Heart right ventricle (tissue), 16 donors: ENCODE results near the gene NRN1L. TPM values are rescaled to one million over a fixed set of nuclear protein-coding genes. Genes with fewer than 3 reads are reported as not detected.

Experiments
- ATAC-seq, 8 donors: fragments of 200-7000 bp; cut with Tn5 transposase; one replicate each; pipeline ENCODE4 v1.9.1; 2020; ENCODE audit warnings: mild to moderate bottlenecking in 8 of 8, moderate library complexity in 8 of 8, moderate number of reproducible peaks in 1 of 8
- DNase-seq, 2 donors: peaks; one replicate each; pipeline ENCODE4 v3.0.0-alpha.2; 2020
- H3K27ac ChIP-seq, 10 donors: fragments of 200-600 bp; sonication (generic) in 2 of 10; one replicate each; pipeline versions ENCODE4 v1.5.0 to v1.8.0; 2020 to 2022; ENCODE audit warnings: mild to moderate bottlenecking in 3 of 10
- H3K27me3 ChIP-seq, 7 donors: fragments of 200-600 bp; one replicate each; pipeline ENCODE4 v1.8.0; 2021 to 2022; ENCODE audit warnings: mild to moderate bottlenecking in 2 of 7
- H3K36me3 ChIP-seq, 9 donors: fragments of 200-600 bp; sonication (generic) in 1 of 9; one replicate each; pipeline versions ENCODE4 v1.5.0 to v1.8.0; 2020 to 2022; ENCODE audit warnings: mild to moderate bottlenecking in 2 of 9
- H3K4me1 ChIP-seq, 9 donors: fragments of 200-600 bp; sonication (generic) in 1 of 9; one replicate each; pipeline versions ENCODE4 v1.5.0 to v1.8.0; 2020 to 2022; ENCODE audit warnings: mild to moderate bottlenecking in 4 of 9
- H3K4me3 ChIP-seq, 10 donors: fragments of 200-600 bp; sonication (generic) in 2 of 10; one replicate each; pipeline versions ENCODE4 v1.5.0 to v1.8.0; 2020 to 2022; ENCODE audit warnings: mild to moderate bottlenecking in 7 of 10, moderate library complexity in 2 of 10
- H3K9me3 ChIP-seq, 11 donors: fragments of 200-600 bp in 10 of 11; sonication (generic) in 2 of 11; one replicate each; pipeline versions ENCODE4 v1.5.0 to v1.8.0; 2013 to 2022; ENCODE audit warnings: mild to moderate bottlenecking in 2 of 11, control low read depth in 1 of 11, moderate library complexity in 1 of 11
- WGBS, 2 donors: extraction: QIAGEN DNeasy Blood & Tissue Kit; methylation state at CpG; one replicate each; pipeline ENCODE4 v1.1.7; 2013; ENCODE audit warnings: inconsistent platforms in 1 of 2; 5-methylcytosine and 5-hydroxymethylcytosine counted together
- intact Hi-C, 10 donors: fragments of 100-400 bp; cut with DNase I; formaldehyde crosslinking; loops; one replicate each; pipeline versions ENCODE4 v1.11.1 to v1.14.2; 2022
- polyA plus RNA-seq, 2 donors: library from polyadenylated mRNA; stranded (reverse); fragments of 200-250 nt; gene quantifications; one replicate each; pipeline ENCODE4 v1.2.3, GENCODE V29; 2013
- total RNA-seq, 10 donors: library from RNA; stranded (reverse); fragmentation: NEBNext Ultra II Directional in 3 of 10; extraction: Animal tissue kit (Norgen Biotek cat#: 25700) in 3 of 10; gene quantifications; one replicate each; pipeline versions ENCODE4 v1.2.1 to v1.2.4, GENCODE V29; 2021 to 2023
- TF ChIP-seq, protein P1 (sequence below), 9 donors: fragments of 200-600 bp; sonication (generic) in 2 of 9; IDR thresholded peaks; one replicate each; pipeline versions ENCODE4 v1.5.0 to v1.8.0; 2021 to 2022; ENCODE audit warnings: antibody characterized with exemption in 9 of 9, mild to moderate bottlenecking in 5 of 9, moderate library complexity in 1 of 9
- donor health status: Arrhythmogenic right ventricular cardiomyopathy.
- donor health status: ischemic (EF 13 %, LVEDD 7.1; RV severe dilation, severe dysfunction).
- donor health status: healthy with polysubstance abuse.
- donor health status: DM: no; HTN: yes; CAD: no.
- donor health status: DM: no; HTN: no; CAD: no.
- donor health status: ischemic (EF 25% LVEDD 6.9; RV normal size, moderate dysfunction).
- donor health status: ischemic (EF 25% LVEDD 5.7; RV mildly dilated, moderate dysfunction).
- donor health status: healthy.
- donor health status: DM: yes; HTN: yes; CAD: no.
- donor health status: Ischemic cardiomyopathy.
- donor health status: ischemic (EF 35%, LVEDD 5.7; RV mildly dilated, moderate dysfunction).
- donor health status: nonischemic (EF 11% LVEDD 7.7; RV severe dilation, severe dysfunction).
- donor health status: DM: yes; HTN: yes; CAD: no.
- donor health status: PGD.
- donor health status: ischemic (EF 29% LVEDD 5.4; RV normal size, mild dysfunction).
- donor health status: nonischemic (EF 23%, LVEDD 6.1; RV moderate dilation, normal function).

The NRN1L gene
- total and polyA plus RNA-seq, 12 donors = 1.1 to 4.0 (median 1.7) TPM; not detected in 4

DNA sequence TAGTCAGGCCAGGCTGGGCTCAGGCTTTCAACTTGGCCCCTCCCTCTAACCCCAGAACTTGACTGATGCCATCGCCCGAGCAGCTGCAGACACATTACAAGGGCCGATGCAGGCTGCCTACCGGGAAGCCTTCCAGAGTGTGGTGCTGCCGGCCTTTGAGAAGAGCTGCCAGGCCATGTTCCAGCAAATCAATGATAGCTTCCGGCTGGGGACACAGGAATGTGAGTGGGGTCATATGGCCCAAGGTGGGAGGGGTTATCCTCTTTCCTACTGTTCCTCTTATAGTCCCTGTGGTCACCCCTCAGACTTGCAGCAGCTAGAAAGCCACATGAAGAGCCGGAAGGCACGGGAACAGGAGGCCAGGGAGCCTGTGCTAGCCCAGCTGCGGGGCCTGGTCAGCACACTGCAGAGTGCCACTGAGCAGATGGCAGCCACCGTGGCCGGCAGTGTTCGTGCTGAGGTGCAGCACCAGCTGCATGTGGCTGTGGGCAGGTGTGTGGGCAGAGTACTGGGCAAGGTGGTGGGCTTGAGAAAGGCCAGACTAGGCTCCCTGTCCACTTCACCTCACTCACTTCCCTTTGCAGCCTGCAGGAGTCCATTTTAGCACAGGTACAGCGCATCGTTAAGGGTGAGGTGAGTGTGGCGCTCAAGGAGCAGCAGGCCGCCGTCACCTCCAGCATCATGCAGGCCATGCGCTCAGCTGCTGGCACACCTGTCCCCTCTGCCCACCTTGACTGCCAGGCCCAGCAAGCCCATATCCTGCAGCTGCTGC, 2.1 kb upstream of the NRN1L start:
- no peaks in the 10 kb centered on the region for H3K9me3 ChIP-seq
- H3K27me3 ChIP-seq = no peaks in the 10 kb centered on the region
- H3K4me1 ChIP-seq = peaks cover 19 to 55% (median 25%) of the 10 kb centered on the region in 9 donors
- 52 to 65% methylated on average over 18 of the region's 18 CpGs for WGBS, 2 donors
- H3K4me3 ChIP-seq = no peak overlapping the region
- H3K36me3 ChIP-seq = peaks cover 6 to 94% (median 65%) of the 10 kb centered on the region in 9 donors
- intact Hi-C loops = loop anchor here in 9 of 10 donors (2.0 to 5.0 kb wide), 5 partner anchors 35 to 160 kb away; partner anchors contain the start of genes DDX28 (in 1 of the 9) and DUS2 (in 1 of the 9)
- TF ChIP-seq, protein P1, sequence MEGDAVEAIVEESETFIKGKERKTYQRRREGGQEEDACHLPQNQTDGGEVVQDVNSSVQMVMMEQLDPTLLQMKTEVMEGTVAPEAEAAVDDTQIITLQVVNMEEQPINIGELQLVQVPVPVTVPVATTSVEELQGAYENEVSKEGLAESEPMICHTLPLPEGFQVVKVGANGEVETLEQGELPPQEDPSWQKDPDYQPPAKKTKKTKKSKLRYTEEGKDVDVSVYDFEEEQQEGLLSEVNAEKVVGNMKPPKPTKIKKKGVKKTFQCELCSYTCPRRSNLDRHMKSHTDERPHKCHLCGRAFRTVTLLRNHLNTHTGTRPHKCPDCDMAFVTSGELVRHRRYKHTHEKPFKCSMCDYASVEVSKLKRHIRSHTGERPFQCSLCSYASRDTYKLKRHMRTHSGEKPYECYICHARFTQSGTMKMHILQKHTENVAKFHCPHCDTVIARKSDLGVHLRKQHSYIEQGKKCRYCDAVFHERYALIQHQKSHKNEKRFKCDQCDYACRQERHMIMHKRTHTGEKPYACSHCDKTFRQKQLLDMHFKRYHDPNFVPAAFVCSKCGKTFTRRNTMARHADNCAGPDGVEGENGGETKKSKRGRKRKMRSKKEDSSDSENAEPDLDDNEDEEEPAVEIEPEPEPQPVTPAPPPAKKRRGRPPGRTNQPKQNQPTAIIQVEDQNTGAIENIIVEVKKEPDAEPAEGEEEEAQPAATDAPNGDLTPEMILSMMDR (IDR thresholded peaks at IDR 0.05) = peak in 4 of 9 donors; percentile 15 to 33 (median 28)
- ATAC-seq (peak; percentile 43 to 82 (median 74)), DNase-seq (peak; percentile 64 to 78)
- H3K27ac ChIP-seq = peak overlapping the region; percentile 44 to 92 (median 88)

DNA sequence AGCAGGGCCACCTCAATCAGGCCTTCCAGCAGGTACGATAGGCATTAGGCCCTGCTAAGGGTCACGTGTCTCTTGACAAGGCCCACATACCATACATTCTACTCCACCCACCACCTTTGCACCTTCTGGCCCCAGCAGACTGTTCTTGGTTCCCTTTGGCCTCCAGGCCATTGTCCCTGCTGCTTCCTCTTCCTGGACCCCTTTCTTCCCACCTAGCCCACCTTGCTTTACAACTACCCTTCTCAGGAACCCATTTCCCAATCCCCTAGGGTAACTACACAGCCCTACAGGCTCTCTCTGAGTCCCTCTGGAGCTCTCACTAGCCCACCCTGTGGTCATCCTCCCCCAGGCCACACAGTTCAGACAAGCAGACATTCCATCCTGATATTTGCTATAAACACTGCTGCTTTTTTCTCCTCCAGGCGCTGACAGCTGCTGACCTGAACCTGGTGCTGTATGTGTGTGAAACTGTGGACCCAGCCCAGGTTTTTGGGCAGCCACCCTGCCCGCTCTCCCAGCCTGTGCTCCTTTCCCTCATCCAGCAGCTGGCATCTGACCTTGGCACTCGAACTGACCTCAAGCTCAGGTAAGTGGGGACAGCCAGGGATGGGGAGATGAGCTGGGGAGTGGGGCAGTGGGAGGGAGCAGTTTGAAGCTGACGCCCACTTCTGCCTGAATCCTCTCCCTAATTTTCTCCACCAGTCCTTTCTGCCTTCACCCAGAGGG, 1.4 kb upstream of the NRN1L start:
- H3K27me3 ChIP-seq = no peaks in the 10 kb centered on the region
- TF ChIP-seq, protein P1 (IDR thresholded peaks at IDR 0.05) = peak in 1 of 9 donors; percentile 76
- intact Hi-C loops = loop anchor here in 9 of 10 donors (2.0 to 5.0 kb wide), 5 partner anchors 34 to 159 kb away; partner anchors contain the start of genes DDX28 (in 1 of the 9) and DUS2 (in 1 of the 9)
- no peak for DNase-seq
- peaks cover 19 to 55% (median 25%) of the 10 kb centered on the region in 9 donors for H3K4me1 ChIP-seq
- H3K4me3 ChIP-seq = no peak overlapping the region
- H3K27ac ChIP-seq = peak overlapping the region in 9 of 10 donors; percentile 66 to 91 (median 88)
- H3K9me3 ChIP-seq = no peaks in the 10 kb centered on the region
- H3K36me3 ChIP-seq = peaks cover under 1 to 86% (median 58%) of the 10 kb centered on the region in 9 donors
- WGBS, 2 donors = 71 to 79% methylated on average over 6 of the region's 6 CpGs
- no peak for ATAC-seq

DNA sequence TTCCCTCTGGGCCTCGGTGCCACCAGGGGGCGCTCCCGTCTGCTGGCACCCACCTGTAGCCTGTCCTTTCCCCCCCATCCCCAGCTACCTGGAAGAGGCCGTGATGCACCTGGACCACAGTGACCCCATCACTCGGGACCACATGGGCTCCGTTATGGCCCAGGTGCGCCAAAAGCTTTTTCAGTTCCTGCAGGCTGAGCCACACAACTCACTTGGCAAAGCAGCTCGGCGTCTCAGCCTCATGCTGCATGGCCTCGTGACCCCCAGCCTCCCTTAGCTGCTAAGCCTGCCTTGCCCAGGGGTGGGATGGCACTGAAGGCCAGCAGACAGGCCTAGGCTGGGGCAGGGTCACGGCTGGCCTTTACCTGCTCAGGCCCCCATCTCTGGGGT, 818 bp upstream of the NRN1L start:
- peak in 7 of 8 donors; percentile 27 to 75 (median 48) for ATAC-seq
- Histone ChIP-seq H3K36me3 (peaks cover 0 to 81% (median 52%) of the 10 kb centered on the region in 9 donors), H3K4me3 (no peak overlapping the region), H3K27me3 (no peaks in the 10 kb centered on the region), H3K9me3 (no peaks in the 10 kb centered on the region), H3K27ac (peak overlapping the region in 7 of 10 donors; percentile 18 to 91 (median 80)), H3K4me1 (peaks cover 19 to 55% (median 25%) of the 10 kb centered on the region in 9 donors)
- TF ChIP-seq, protein P1 (IDR thresholded peaks at IDR 0.05) = peak; percentile 17 to 91 (median 87)
- intact Hi-C loops = loop anchor here in 9 of 10 donors (2.0 to 5.0 kb wide), 6 partner anchors 33 to 159 kb away; partner anchors contain the start of genes DDX28 (in 1 of the 9) and DUS2 (in 1 of the 9)
- peak; percentile 36 to 70 for DNase-seq
- 60 to 67% methylated on average over 11 of the region's 11 CpGs for WGBS, 2 donors

DNA sequence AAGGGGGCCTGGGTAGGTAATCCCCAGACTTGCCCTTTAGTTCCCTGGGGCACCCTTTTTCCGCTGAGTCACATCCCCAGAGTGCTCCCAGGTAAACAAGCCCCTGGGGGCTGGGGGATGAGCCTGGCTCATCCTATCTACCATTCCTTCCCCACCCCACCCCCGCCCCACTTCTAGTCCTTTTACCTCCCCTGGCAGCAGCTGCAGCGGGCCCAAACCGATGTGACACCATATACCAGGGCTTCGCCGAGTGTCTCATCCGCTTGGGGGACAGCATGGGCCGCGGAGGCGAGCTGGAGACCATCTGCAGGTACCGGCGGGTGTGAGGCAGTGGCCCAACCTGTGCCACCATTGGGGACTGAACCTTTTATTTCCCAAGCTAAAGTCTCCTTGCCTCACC, 860 bp downstream of the NRN1L start:
- Histone ChIP-seq H3K27me3 (no peaks in the 10 kb centered on the region), H3K36me3 (peaks cover 0 to 64% (median 36%) of the 10 kb centered on the region in 9 donors), H3K4me3 (no peak overlapping the region), H3K27ac (peak overlapping the region in 3 of 10 donors; percentile 65 to 91 (median 80)), H3K4me1 (peaks cover 13 to 47% (median 24%) of the 10 kb centered on the region in 9 donors), H3K9me3 (no peaks in the 10 kb centered on the region)
- intact Hi-C loops = loop anchor here in 3 of 10 donors (2.0 to 5.0 kb wide), 3 partner anchors 42 to 157 kb away; no protein-coding TSS in a partner anchor
- DNase-seq (no peak), ATAC-seq (no peak)
- 92 to 97% methylated on average over 12 of the region's 12 CpGs for WGBS, 2 donors
- TF ChIP-seq, protein P1 (IDR thresholded peaks at IDR 0.05) = no peak
